PFSK-1 (cell line): ENCODE measurements around the gene CNIH2.

ENCODE experiments used
- POLR2AphosphoS5 ChIP-seq: IDR thresholded peaks from 2 replicates; pipeline ENCODE4 v1.6.1; 2012; ENCODE audit warnings: low read depth, mild to moderate bottlenecking, control low read depth, low read length, moderate library complexity
- SIN3A ChIP-seq: IDR thresholded peaks from 2 replicates; pipeline ENCODE4 v1.6.1; 2012; ENCODE audit warnings: mild to moderate bottlenecking, low read length, moderate library complexity, borderline replicate concordance; ENCODE audit not compliant: insufficient read depth

DNA sequence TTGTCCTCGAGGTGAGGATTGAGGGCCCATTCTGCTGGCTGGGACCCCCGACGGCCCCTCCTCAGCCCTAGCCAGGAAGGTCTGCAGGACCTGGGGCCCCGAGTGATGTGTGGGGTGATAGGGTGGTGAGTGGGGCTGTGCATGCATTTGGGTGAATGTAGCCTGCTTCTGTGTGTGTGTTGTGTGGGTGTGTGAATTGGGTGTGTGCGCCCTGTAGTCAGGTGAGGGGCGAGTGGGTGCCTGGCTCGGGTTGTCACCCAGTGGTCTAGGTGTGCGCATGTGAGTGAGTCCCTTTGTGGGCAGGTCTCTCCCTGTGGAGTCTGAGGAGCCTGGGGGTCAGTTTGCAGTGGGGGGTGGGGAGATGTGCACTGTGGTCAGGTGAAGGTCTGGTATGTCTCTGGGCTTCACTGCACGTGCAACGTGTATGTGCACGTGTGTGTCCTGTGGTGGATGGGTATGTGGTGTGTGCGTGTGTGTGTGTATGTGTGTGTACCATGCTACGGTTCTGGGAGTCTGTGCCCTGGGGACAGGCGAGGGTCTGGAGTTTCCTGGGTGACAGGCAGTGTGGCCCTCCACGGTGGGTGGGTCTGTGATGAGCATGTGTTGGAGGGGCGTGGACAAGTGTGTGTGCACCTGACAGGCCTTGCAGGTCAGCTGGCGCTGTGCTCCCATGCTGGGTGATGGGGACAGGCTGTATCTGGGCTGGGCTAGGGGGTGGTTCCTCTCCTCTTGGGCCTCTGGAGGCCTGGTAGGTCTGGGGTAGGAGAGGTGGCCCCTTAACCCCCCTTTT lies 14.8 kb downstream of the CNIH2 start:
- TF ChIP-seq SIN3A (no peak), POLR2AphosphoS5 (no peak)
